ENCODE measurements around the gene CREB3. TPM values are rescaled to one million over a fixed set of nuclear protein-coding genes. Genes with fewer than 3 reads are reported as not detected.

The CREB3 gene
- total and polyA plus RNA-seq, 2 donors from 2014 or later = 40.5 to 52.0 TPM

GRCh38 chr9:35756275-35757225, 24.1 kb downstream of the CREB3 start:
- FAIRE-seq = no peak
- peak; percentile 76 to 94 (median 84) for DNase-seq
- TF ChIP-seq CTCF (IDR thresholded peaks at IDR 0.05; ENCODE audit: borderline replicate concordance, extremely low read depth, insufficient read depth) = peak; percentile 52
- intact Hi-C loops (cut with DNase I) = no loop called here
- peaks cover 5 to 27% (median 23%) of the 10 kb centered on the region in 3 donors for H3K36me3 ChIP-seq (ENCODE audit: control insufficient read depth in 2 of 3, insufficient read depth in 3 of 3, low read length in 3 of 3)
- H3K4me1 ChIP-seq (ENCODE audit: control insufficient read depth in 2 of 3, insufficient read depth in 2 of 3, low read depth in 1 of 3, low read length in 3 of 3) = peaks cover 0 to 11% (median 4%) of the 10 kb centered on the region in 3 donors
- peak overlapping the region in 2 of 3 donors; percentile 61 to 93 for H3K9ac ChIP-seq (ENCODE audit: low read length in 3 of 3)
- H3K4me3 ChIP-seq (ENCODE audit: low read length in 3 of 3) = peak overlapping the region; percentile 74 to 79 (median 77)
- no peaks in the 10 kb centered on the region for H3K27me3 ChIP-seq (ENCODE audit: control insufficient read depth, insufficient read depth, low read length)
- H3K27ac ChIP-seq (ENCODE audit: low read depth in 2 of 2, low read length in 2 of 2) = peak overlapping the region; percentile 88 to 95
- H3K9me3 ChIP-seq (ENCODE audit: control insufficient read depth in 2 of 3, insufficient read depth in 1 of 3, low read length in 3 of 3) = no peaks in the 10 kb centered on the region

GRCh38 chr9:35757226-35757891, 24.9 kb downstream of the CREB3 start:
- Histone ChIP-seq H3K27ac (ENCODE audit: low read depth in 2 of 2, low read length in 2 of 2) (peak overlapping the region; percentile 88 to 95), H3K27me3 (ENCODE audit: control insufficient read depth, insufficient read depth, low read length) (no peaks in the 10 kb centered on the region), H3K4me3 (ENCODE audit: low read length in 3 of 3) (peak overlapping the region; percentile 74 to 79 (median 77)), H3K9me3 (ENCODE audit: control insufficient read depth in 2 of 3, insufficient read depth in 1 of 3, low read length in 3 of 3) (no peaks in the 10 kb centered on the region), H3K36me3 (ENCODE audit: control insufficient read depth in 2 of 3, insufficient read depth in 3 of 3, low read length in 3 of 3) (peaks cover under 1 to 18% (median 14%) of the 10 kb centered on the region in 3 donors), H3K9ac (ENCODE audit: low read length in 3 of 3) (peak overlapping the region; percentile 55 to 93 (median 71)), H3K4me1 (ENCODE audit: control insufficient read depth in 2 of 3, insufficient read depth in 2 of 3, low read depth in 1 of 3, low read length in 3 of 3) (peaks cover 0 to 11% (median 4%) of the 10 kb centered on the region in 3 donors)
- no peak for TF ChIP-seq CTCF (IDR thresholded peaks at IDR 0.05; ENCODE audit: borderline replicate concordance, extremely low read depth, insufficient read depth)
- no peak for FAIRE-seq
- intact Hi-C loops (cut with DNase I) = no loop called here
- DNase-seq = peak in 2 of 5 donors; percentile 70 to 72

- TF ChIP-seq CTCF (IDR thresholded peaks at IDR 0.05; ENCODE audit: borderline replicate concordance, extremely low read depth, insufficient read depth) = no peak
- intact Hi-C loops (cut with DNase I) = no loop called here
- Histone ChIP-seq H3K36me3 (ENCODE audit: control insufficient read depth in 2 of 3, insufficient read depth in 3 of 3, low read length in 3 of 3) (peaks cover 0 to 13% (median 10%) of the 10 kb centered on the region in 3 donors), H3K27ac (ENCODE audit: low read depth in 2 of 2, low read length in 2 of 2) (no peak overlapping the region), H3K9me3 (ENCODE audit: control insufficient read depth in 2 of 3, insufficient read depth in 1 of 3, low read length in 3 of 3) (no peaks in the 10 kb centered on the region), H3K4me3 (ENCODE audit: low read length in 3 of 3) (peak overlapping the region in 2 of 3 donors; percentile 74 to 79), H3K9ac (ENCODE audit: low read length in 3 of 3) (peak overlapping the region in 2 of 3 donors; percentile 71 to 93), H3K27me3 (ENCODE audit: control insufficient read depth, insufficient read depth, low read length) (no peaks in the 10 kb centered on the region), H3K4me1 (ENCODE audit: control insufficient read depth in 2 of 3, insufficient read depth in 2 of 3, low read depth in 1 of 3, low read length in 3 of 3) (peaks cover 0 to 11% (median 4%) of the 10 kb centered on the region in 3 donors)
- DNase-seq (no peak), FAIRE-seq (no peak)
Measured at GRCh38 chr9:35757892-35758275, 25.4 kb downstream of the CREB3 start.
